HCT116 (cell line): ENCODE measurements around the gene MMS22L. TPM values are rescaled to one million over a fixed set of nuclear protein-coding genes. Genes with fewer than 3 reads are reported as not detected.

Experiments used
- ATAC-seq: fragments of 200-7000 bp; cut with Tn5 transposase; 2 replicates; pipeline ENCODE4 v1.9.1; 2020; ENCODE audit warnings: mild to moderate bottlenecking, moderate library complexity
- BruUV-seq: library from RNA; stranded (reverse); fragments of 400-500 nt; replicated peaks from 2 replicates; lab custom pipeline; 2021; lab: Mats Ljungman, UMichigan
- CTCF ChIA-PET: fragments of 300-600 bp; sonication (Branson Sonifier 250); formaldehyde crosslinking; loops from one replicate; lab custom pipeline; 2021; ENCODE audit warnings: antibody characterized with exemption; lab: Charles Lee
- POLR2A ChIA-PET: fragments of 300-600, 350-600 bp; sonication (Branson Sonifier 250); formaldehyde crosslinking; loops from one replicate; lab custom pipeline; 2021; ENCODE audit warnings: antibody characterized with exemption; lab: Charles Lee
- RAD21 ChIA-PET, 2 experiments: fragments of 300-600 bp; sonication (Branson Sonifier 250); formaldehyde crosslinking; loops; one replicate each; lab custom pipeline; 2023; ENCODE audit warnings: low total read pairs in 2 of 2; ENCODE audit not compliant: uncharacterized antibody in 2 of 2, unreplicated experiment in 2 of 2, low non-redundant PET in 1 of 2; lab: Charles Lee
- DNase-seq: peaks from one replicate; pipeline ENCODE4 v3.0.0-alpha.2; 2010; ENCODE audit warnings: low read depth, low spot score
- H2AFZ ChIP-seq: fragments of 200-600 bp; shearing (Covaris generic), sonication (generic); 2 replicates; pipeline ENCODE4 v1.6.1; 2017; ENCODE audit warnings: low read depth, mixed run types, mixed read lengths, antibody characterized with exemption, low read length; ENCODE audit not compliant: poor library complexity, severe bottlenecking
- H3K27ac ChIP-seq: 2 replicates; pipeline ENCODE4 v1.5.1; 2012; ENCODE audit warnings: low read depth, low read length
- H3K27me3 ChIP-seq: fragments of 200-600 bp; sonication (generic); 2 replicates; pipeline ENCODE4 v1.6.1; 2016; ENCODE audit warnings: mixed run types, low read length, mixed read lengths; ENCODE audit not compliant: insufficient read depth
- H3K36me3 ChIP-seq, 2 experiments: fragments of 200-500 bp in 1 of 2; fragments of 200-600 bp in 1 of 2; sonication (Bioruptor generic) in 1 of 2; sonication (generic) in 1 of 2; 2 replicates each; pipeline versions ENCODE4 v1.5.1 to v1.6.1; 2014 to 2016; ENCODE audit warnings: low read length in 2 of 2, inconsistent platforms in 1 of 2, mixed read lengths in 1 of 2, mixed run types in 1 of 2; ENCODE audit not compliant: insufficient read depth in 2 of 2, control insufficient read depth in 1 of 2
- H3K4me1 ChIP-seq, 2 experiments: fragments of 200-600 bp in 1 of 2; sonication (generic) in 1 of 2; 2 replicates each; pipeline versions ENCODE4 v1.5.1 to v1.6.1; 2012 to 2017; ENCODE audit warnings: low read length in 2 of 2, inconsistent platforms in 1 of 2, mild to moderate bottlenecking in 1 of 2, mixed read lengths in 1 of 2, mixed run types in 1 of 2, moderate library complexity in 1 of 2; ENCODE audit not compliant: insufficient read depth in 2 of 2, control insufficient read depth in 1 of 2
- H3K4me2 ChIP-seq: fragments of 200-600 bp; sonication (generic); 2 replicates; pipeline ENCODE4 v1.6.1; 2017; ENCODE audit warnings: mixed run types, low read length, mixed read lengths
- H3K4me3 ChIP-seq, 2 experiments: fragments of 200-600 bp in 1 of 2; sonication (generic) in 1 of 2; replicated peaks in 1 of 2; 2 replicates each; pipeline ENCODE4 v1.5.1; 2011 to 2016; ENCODE audit warnings: low read length in 2 of 2, control low read depth in 1 of 2, low read depth in 1 of 2, mild to moderate bottlenecking in 1 of 2, mixed read lengths in 1 of 2, mixed run types in 1 of 2
- H3K79me2 ChIP-seq: fragments of 200-600 bp; sonication (generic); 2 replicates; pipeline ENCODE4 v1.6.1; 2017; ENCODE audit warnings: mild to moderate bottlenecking, mixed run types, low read length, moderate library complexity, mixed read lengths; ENCODE audit not compliant: insufficient read depth
- H3K9ac ChIP-seq: fragments of 200-600 bp; sonication (generic); 2 replicates; pipeline ENCODE4 v1.6.1; 2016; ENCODE audit warnings: low read length, mixed read lengths
- H3K9me2 ChIP-seq: fragments of 200-600 bp; sonication (generic), shearing (Covaris generic); 2 replicates; pipeline ENCODE4 v1.6.1; 2017; ENCODE audit warnings: mixed run types, mild to moderate bottlenecking, moderate library complexity; ENCODE audit not compliant: insufficient read depth
- H3K9me3 ChIP-seq, 2 experiments: fragments of 200-500 bp in 1 of 2; fragments of 200-600 bp in 1 of 2; sonication (Bioruptor generic) in 1 of 2; sonication (generic) in 1 of 2; 2 replicates each; pipeline ENCODE4 v1.6.1; 2014 to 2017; ENCODE audit warnings: low read length in 2 of 2, mixed read lengths in 2 of 2, inconsistent platforms in 1 of 2, low read depth in 1 of 2, mild to moderate bottlenecking in 1 of 2, mixed run types in 1 of 2, moderate library complexity in 1 of 2; ENCODE audit not compliant: control insufficient read depth in 1 of 2, insufficient read depth in 1 of 2
- H4K20me1 ChIP-seq: fragments of 200-600 bp; sonication (generic), shearing (Covaris generic); 2 replicates; pipeline ENCODE4 v1.6.1; 2017; ENCODE audit warnings: mixed run types, mild to moderate bottlenecking, moderate library complexity; ENCODE audit not compliant: insufficient read depth
- CBX3 ChIP-seq: IDR thresholded peaks from 2 replicates; pipeline ENCODE4 v1.6.1; 2012; ENCODE audit warnings: low read depth
- EZH2 ChIP-seq: fragments of 200-600 bp; sonication (generic); IDR thresholded peaks from 2 replicates; pipeline ENCODE4 v1.6.1; 2017; ENCODE audit warnings: antibody characterized with exemption, mixed run types
- EZH2phosphoT487 ChIP-seq: fragments of 200-600 bp; IDR thresholded peaks from 2 replicates; pipeline ENCODE4 v1.6.1; 2018; ENCODE audit warnings: antibody characterized with exemption, borderline replicate concordance
- FOSL1 ChIP-seq: IDR thresholded peaks from 2 replicates; pipeline ENCODE4 v1.6.1; 2012; ENCODE audit warnings: low read depth
- POLR2AphosphoS5 ChIP-seq: IDR thresholded peaks from 2 replicates; pipeline ENCODE4 v1.6.1; 2011; ENCODE audit warnings: mild to moderate bottlenecking, low read depth, low read length, moderate library complexity
- REST ChIP-seq: IDR thresholded peaks from 2 replicates; pipeline ENCODE4 v1.6.1; 2012; ENCODE audit warnings: low read depth
- SRF ChIP-seq: IDR thresholded peaks from 2 replicates; pipeline ENCODE4 v1.6.1; 2012; ENCODE audit warnings: low read depth
- ZBTB33 ChIP-seq: IDR thresholded peaks from 2 replicates; pipeline ENCODE4 v1.6.1; 2011; ENCODE audit warnings: mild to moderate bottlenecking, low read length, moderate library complexity; ENCODE audit not compliant: insufficient replicate concordance; ENCODE audit errors: extremely low read depth
- ZFX ChIP-seq: fragments of 450-650 bp; IDR thresholded peaks from 2 replicates; pipeline ENCODE4 v1.6.1; 2017
- intact Hi-C: fragments of 100-400 bp; cut with micrococcal nuclease; formaldehyde crosslinking; loops from 2 replicates; pipeline ENCODE4 v1.10.0; 2022
- total RNA-seq: library from RNA; stranded (reverse); gene quantifications from one replicate; pipeline ENCODE4 v1.2.1, GENCODE V29; 2021; ENCODE audit not compliant: unreplicated experiment

MMS22L gene
- total RNA-seq, 1 experiment from 2014 or later, result 44.1 TPM

GRCh38 chr6:97294451-97294850 lies 11.4 kb upstream of the MMS22L start:
- peaks cover 3 to 4% of the 10 kb centered on the region in 2 experiments; a peak in 3 of 4 replicates for H3K9me3 ChIP-seq
- POLR2A ChIA-PET, result no interaction called here
- no peak overlapping the region for H2AFZ ChIP-seq
- H3K36me3 ChIP-seq, result no peaks in the 10 kb centered on the region
- no peaks in the 10 kb centered on the region for H4K20me1 ChIP-seq
- ATAC-seq, result no peak
- no peaks in the 10 kb centered on the region for H3K4me1 ChIP-seq
- no peak for TF ChIP-seq ZFX
- TF ChIP-seq EZH2phosphoT487, result no peak
- TF ChIP-seq FOSL1, result no peak
- no peak for TF ChIP-seq POLR2AphosphoS5
- TF ChIP-seq ZBTB33, result no peak
- TF ChIP-seq CBX3, result no peak
- TF ChIP-seq SRF, result no peak
- TF ChIP-seq EZH2, result no peak
- TF ChIP-seq REST, result no peak
- TF ChIP-seq, all 23 proteins: peak for 0
- BruUV-seq, result no TSS peak
- Histone ChIP-seq H3K27me3 (no peaks in the 10 kb centered on the region), H3K4me3 (no peak overlapping the region), H3K9me2 (no peaks in the 10 kb centered on the region), H3K79me2 (no peaks in the 10 kb centered on the region), H3K27ac (no peak overlapping the region), H3K9ac (no peak overlapping the region), H3K4me2 (no peak overlapping the region)
- intact Hi-C loops, result no loop called here
- DNase-seq, result no peak
- ChIA-PET RAD21 (no interaction called here), CTCF (no interaction called here)
